SK-N-SH (cell line): ENCODE data around the gene SMIM44.

Source experiments
- CTCF ChIP-seq: fragments of 200-600 bp; sonication (generic); IDR thresholded peaks from 2 replicates; pipeline ENCODE4 v1.6.1; 2017; ENCODE audit warnings: antibody characterized with exemption, mild to moderate bottlenecking, moderate library complexity
- GABPA ChIP-seq: IDR thresholded peaks from 2 replicates; pipeline ENCODE4 v1.4.0; 2012; ENCODE audit warnings: low read depth, mild to moderate bottlenecking

GRCh38 chr19:3506384-3507340, 23.4 kb upstream of the SMIM44 start:
- TF ChIP-seq CTCF (no peak), GABPA (no peak)
